Measurements from ENCODE around the gene SELENOP.

DNA sequence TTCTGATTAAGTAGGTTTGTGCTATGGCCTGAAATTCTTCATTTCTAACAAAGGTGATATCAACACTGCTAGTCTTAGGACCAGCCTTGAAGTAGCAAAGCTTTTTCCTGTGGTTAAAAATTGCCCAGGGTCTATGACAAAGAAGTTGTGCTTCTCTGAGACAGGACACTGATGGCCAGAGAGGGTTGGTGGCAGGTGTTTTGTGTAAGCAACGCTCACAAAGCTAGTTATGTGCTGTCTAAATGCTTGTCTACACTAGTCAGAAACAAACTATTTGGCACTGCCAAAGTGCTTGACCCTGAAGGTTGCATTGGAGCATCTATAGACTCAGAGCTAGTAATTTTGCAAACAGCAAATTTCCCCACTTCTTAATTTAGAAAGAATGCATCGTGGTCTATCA is 44.1 kb upstream of the SELENOP start:
- TF ChIP-seq, protein P1, sequence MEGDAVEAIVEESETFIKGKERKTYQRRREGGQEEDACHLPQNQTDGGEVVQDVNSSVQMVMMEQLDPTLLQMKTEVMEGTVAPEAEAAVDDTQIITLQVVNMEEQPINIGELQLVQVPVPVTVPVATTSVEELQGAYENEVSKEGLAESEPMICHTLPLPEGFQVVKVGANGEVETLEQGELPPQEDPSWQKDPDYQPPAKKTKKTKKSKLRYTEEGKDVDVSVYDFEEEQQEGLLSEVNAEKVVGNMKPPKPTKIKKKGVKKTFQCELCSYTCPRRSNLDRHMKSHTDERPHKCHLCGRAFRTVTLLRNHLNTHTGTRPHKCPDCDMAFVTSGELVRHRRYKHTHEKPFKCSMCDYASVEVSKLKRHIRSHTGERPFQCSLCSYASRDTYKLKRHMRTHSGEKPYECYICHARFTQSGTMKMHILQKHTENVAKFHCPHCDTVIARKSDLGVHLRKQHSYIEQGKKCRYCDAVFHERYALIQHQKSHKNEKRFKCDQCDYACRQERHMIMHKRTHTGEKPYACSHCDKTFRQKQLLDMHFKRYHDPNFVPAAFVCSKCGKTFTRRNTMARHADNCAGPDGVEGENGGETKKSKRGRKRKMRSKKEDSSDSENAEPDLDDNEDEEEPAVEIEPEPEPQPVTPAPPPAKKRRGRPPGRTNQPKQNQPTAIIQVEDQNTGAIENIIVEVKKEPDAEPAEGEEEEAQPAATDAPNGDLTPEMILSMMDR (IDR thresholded peaks at IDR 0.05) = no peak
- TF ChIP-seq POLR2A (IDR thresholded peaks at IDR 0.05) = no peak
